NCI-H2107 (cell line): Measurements from ENCODE around the gene ELAVL1.

Experiments
- DNase-seq: peaks from one replicate; lab custom pipeline; 2025; lab: John Stamatoyannopoulos, UW

ELAVL1 gene

GRCh38 chr19:8020681-8021080, 15.2 kb upstream of the ELAVL1 start:
- DNase-seq, result no peak

- no peak for DNase-seq
Observed at GRCh38 chr19:8017808-8018207, 12.4 kb upstream of the ELAVL1 start.

GRCh38 chr19:8004723-8005513, 523 bp downstream of the ELAVL1 start:
- no peak for DNase-seq

- DNase-seq, result no peak
Observed at GRCh38 chr19:8004001-8004400, 1.4 kb downstream of the ELAVL1 start.

- peak; percentile 38 for DNase-seq
Observed at GRCh38 chr19:8001995-8002849, 3.2 kb downstream of the ELAVL1 start.

GRCh38 chr19:8001651-8001994, 3.8 kb downstream of the ELAVL1 start:
- DNase-seq, result no peak

GRCh38 chr19:8000298-8001038, 5.0 kb downstream of the ELAVL1 start:
- DNase-seq, result no peak

- no peak for DNase-seq
Observed at GRCh38 chr19:7999376-7999775, 6.1 kb downstream of the ELAVL1 start.

- no peak for DNase-seq
Observed at GRCh38 chr19:7997809-7998480, 7.5 kb downstream of the ELAVL1 start.

GRCh38 chr19:7996883-7997282, 8.6 kb downstream of the ELAVL1 start:
- DNase-seq, result no peak

- no peak for DNase-seq
Observed at GRCh38 chr19:7995810-7996158, 9.7 kb downstream of the ELAVL1 start.

GRCh38 chr19:7994928-7995809, 10.3 kb downstream of the ELAVL1 start:
- DNase-seq, result no peak

GRCh38 chr19:7994114-7994513, 11.3 kb downstream of the ELAVL1 start:
- no peak for DNase-seq

GRCh38 chr19:7993560-7993959, 11.9 kb downstream of the ELAVL1 start:
- DNase-seq, result no peak

- DNase-seq, result no peak
Observed at GRCh38 chr19:7992575-7992974, 12.9 kb downstream of the ELAVL1 start.

GRCh38 chr19:7989071-7989575, 16.3 kb downstream of the ELAVL1 start:
- DNase-seq, result no peak

- DNase-seq, result no peak
Observed at GRCh38 chr19:7988307-7988706, 17.1 kb downstream of the ELAVL1 start.

GRCh38 chr19:7987114-7987768, 18.2 kb downstream of the ELAVL1 start:
- DNase-seq, result no peak

GRCh38 chr19:7986321-7987113, 18.9 kb downstream of the ELAVL1 start:
- DNase-seq, result no peak

GRCh38 chr19:7985481-7985911, 19.9 kb downstream of the ELAVL1 start:
- no peak for DNase-seq
